ENCODE measurements around the gene SETD6. TPM values are rescaled to one million over a fixed set of nuclear protein-coding genes. Genes with fewer than 3 reads are reported as not detected.
A peak's percentile ranks its signal among the peaks of the same experiment; 100 is the strongest.

Gene SETD6, protein sequence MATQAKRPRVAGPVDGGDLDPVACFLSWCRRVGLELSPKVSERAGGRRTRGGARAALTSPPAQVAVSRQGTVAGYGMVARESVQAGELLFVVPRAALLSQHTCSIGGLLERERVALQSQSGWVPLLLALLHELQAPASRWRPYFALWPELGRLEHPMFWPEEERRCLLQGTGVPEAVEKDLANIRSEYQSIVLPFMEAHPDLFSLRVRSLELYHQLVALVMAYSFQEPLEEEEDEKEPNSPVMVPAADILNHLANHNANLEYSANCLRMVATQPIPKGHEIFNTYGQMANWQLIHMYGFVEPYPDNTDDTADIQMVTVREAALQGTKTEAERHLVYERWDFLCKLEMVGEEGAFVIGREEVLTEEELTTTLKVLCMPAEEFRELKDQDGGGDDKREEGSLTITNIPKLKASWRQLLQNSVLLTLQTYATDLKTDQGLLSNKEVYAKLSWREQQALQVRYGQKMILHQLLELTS
- total RNA-seq = 2.6 TPM

GRCh38 chr16:58515125-58515870 lies at the start of gene SETD6:
TSS of gene SETD6 (plus strand) at chr16:58515517. CDS start at chr16:58515538, 21 bp downstream.
- H3K36me3 ChIP-seq (ENCODE audit: control insufficient read depth in 3 of 3, insufficient read depth in 3 of 3, low read length in 3 of 3) = peaks cover 21 to 25% (median 24%) of the 10 kb centered on the region in 3 donors
- peak within 1 kb of the TSS; percentile 78 to 93 (median 88) for H3K9ac ChIP-seq (ENCODE audit: low read depth in 1 of 3, low read length in 3 of 3)
- peaks cover 11 to 27% (median 15%) of the 10 kb centered on the region in 3 donors for H3K4me1 ChIP-seq (ENCODE audit: control insufficient read depth in 3 of 3, insufficient read depth in 3 of 3, low read length in 3 of 3)
- peak within 1 kb of the TSS; percentile 91 to 95 (median 95) for H3K4me3 ChIP-seq (ENCODE audit: low read length in 3 of 3)
- no peaks in the 10 kb centered on the region for H3K27me3 ChIP-seq (ENCODE audit: control insufficient read depth in 3 of 3, insufficient read depth in 3 of 3, low read length in 3 of 3)
- H3K27ac ChIP-seq (ENCODE audit: low read depth, low read length) = peak within 1 kb of the TSS; percentile 91
- no peaks in the 10 kb centered on the region for H3K9me3 ChIP-seq (ENCODE audit: control insufficient read depth in 3 of 3, low read length in 3 of 3)

DNA sequence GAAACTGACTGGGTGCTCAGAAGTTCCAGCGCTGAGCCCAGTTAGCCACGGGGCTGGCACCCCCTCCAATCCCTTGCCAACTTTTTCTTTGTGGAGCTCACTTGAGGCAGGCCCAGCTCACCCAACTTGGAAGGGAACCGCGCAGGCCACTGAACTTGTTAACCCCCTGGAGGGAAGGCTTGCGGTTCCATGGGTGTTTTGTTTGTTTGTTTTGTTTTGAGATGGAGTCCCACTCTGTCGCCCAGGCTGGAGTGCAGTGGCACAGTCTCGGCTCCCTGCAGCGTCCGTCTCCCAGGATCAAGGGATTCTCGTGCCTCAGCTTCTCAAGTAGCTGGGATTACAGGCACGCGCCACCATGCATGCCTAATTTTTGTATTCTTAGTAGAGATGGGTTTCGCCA lies 49.5 kb upstream of the SETD6 start:
- Histone ChIP-seq H3K4me1 (ENCODE audit: control insufficient read depth in 3 of 3, insufficient read depth in 3 of 3, low read length in 3 of 3) (peaks cover 3 to 11% (median 10%) of the 10 kb centered on the region in 3 donors), H3K27ac (ENCODE audit: low read depth, low read length) (no peak overlapping the region), H3K27me3 (ENCODE audit: control insufficient read depth in 3 of 3, insufficient read depth in 3 of 3, low read length in 3 of 3) (peaks cover 45 to 56% (median 51%) of the 10 kb centered on the region in 3 donors), H3K4me3 (ENCODE audit: low read length in 3 of 3) (no peak overlapping the region), H3K36me3 (ENCODE audit: control insufficient read depth in 3 of 3, insufficient read depth in 3 of 3, low read length in 3 of 3) (no peaks in the 10 kb centered on the region), H3K9ac (ENCODE audit: low read depth in 1 of 3, low read length in 3 of 3) (no peak overlapping the region), H3K9me3 (ENCODE audit: control insufficient read depth in 3 of 3, low read length in 3 of 3) (no peaks in the 10 kb centered on the region)

DNA sequence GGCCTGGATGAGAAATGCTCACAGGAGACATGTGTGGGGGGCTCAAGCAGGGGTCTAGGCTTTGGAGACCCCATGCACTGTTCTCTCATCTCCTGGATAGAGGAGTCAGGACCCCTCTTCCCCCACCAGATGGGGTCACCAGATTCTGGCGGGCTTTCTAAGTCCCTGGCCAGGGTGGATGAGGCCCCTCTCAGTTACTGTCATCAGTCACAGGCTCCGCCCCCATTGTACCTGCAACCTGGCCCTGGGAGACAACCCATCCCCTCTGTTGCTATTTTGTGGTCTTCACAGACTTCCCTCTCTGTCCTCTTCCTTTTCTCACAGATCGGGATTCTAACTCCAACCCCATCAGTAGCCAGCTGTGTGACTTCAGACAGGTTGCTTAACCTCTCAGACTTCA lies 48.9 kb upstream of the SETD6 start:
- H3K9ac ChIP-seq (ENCODE audit: low read depth in 1 of 3, low read length in 3 of 3) = no peak overlapping the region
- no peak overlapping the region for H3K27ac ChIP-seq (ENCODE audit: low read depth, low read length)
- H3K4me1 ChIP-seq (ENCODE audit: control insufficient read depth in 3 of 3, insufficient read depth in 3 of 3, low read length in 3 of 3) = peaks cover 3 to 13% (median 10%) of the 10 kb centered on the region in 3 donors

DNA sequence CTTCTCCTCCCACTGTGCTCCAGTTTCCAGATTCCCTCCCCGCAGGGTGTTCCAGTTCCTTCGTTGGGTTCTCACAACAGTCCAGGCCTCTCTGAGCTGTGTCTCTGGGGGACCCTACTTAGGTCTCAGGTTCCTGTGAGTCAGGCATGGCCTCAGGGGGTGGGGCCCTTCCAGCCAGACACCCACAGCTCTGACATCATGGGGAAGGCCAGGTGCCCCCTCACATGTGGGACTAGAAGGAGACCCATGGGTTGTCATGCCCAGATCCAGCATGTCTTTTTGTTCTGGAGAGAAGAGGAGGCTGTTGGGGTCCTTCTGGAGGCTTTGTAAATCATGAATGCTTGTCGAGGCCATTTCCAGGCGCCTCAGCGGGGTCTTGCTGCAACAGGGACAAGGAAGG lies 47.4 kb upstream of the SETD6 start:
- H3K9ac ChIP-seq (ENCODE audit: low read depth in 1 of 3, low read length in 3 of 3) = no peak overlapping the region
- H3K4me3 ChIP-seq (ENCODE audit: low read length in 3 of 3) = no peak overlapping the region
- peaks cover 3 to 23% (median 10%) of the 10 kb centered on the region in 3 donors for H3K4me1 ChIP-seq (ENCODE audit: control insufficient read depth in 3 of 3, insufficient read depth in 3 of 3, low read length in 3 of 3)
- H3K27me3 ChIP-seq (ENCODE audit: control insufficient read depth in 3 of 3, insufficient read depth in 3 of 3, low read length in 3 of 3) = peaks cover 38 to 47% (median 41%) of the 10 kb centered on the region in 3 donors
- no peaks in the 10 kb centered on the region for H3K9me3 ChIP-seq (ENCODE audit: control insufficient read depth in 3 of 3, low read length in 3 of 3)
- no peaks in the 10 kb centered on the region for H3K36me3 ChIP-seq (ENCODE audit: control insufficient read depth in 3 of 3, insufficient read depth in 3 of 3, low read length in 3 of 3)
- no peak overlapping the region for H3K27ac ChIP-seq (ENCODE audit: low read depth, low read length)

More for the DNA sequence above, 48.9 kb upstream of the SETD6 start:
- no peaks in the 10 kb centered on the region for H3K9me3 ChIP-seq (ENCODE audit: control insufficient read depth in 3 of 3, low read length in 3 of 3)
- H3K27me3 ChIP-seq (ENCODE audit: control insufficient read depth in 3 of 3, insufficient read depth in 3 of 3, low read length in 3 of 3) = peaks cover 45 to 56% (median 51%) of the 10 kb centered on the region in 3 donors
- no peaks in the 10 kb centered on the region for H3K36me3 ChIP-seq (ENCODE audit: control insufficient read depth in 3 of 3, insufficient read depth in 3 of 3, low read length in 3 of 3)
- no peak overlapping the region for H3K4me3 ChIP-seq (ENCODE audit: low read length in 3 of 3)

GRCh38 chr16:58471209-58471975 lies 43.9 kb upstream of the SETD6 start:
- Histone ChIP-seq H3K4me1 (ENCODE audit: control insufficient read depth in 3 of 3, insufficient read depth in 3 of 3, low read length in 3 of 3) (peaks cover 0 to 17% (median 0%) of the 10 kb centered on the region in 3 donors), H3K4me3 (ENCODE audit: low read length in 3 of 3) (no peak overlapping the region), H3K27ac (ENCODE audit: low read depth, low read length) (no peak overlapping the region), H3K27me3 (ENCODE audit: control insufficient read depth in 3 of 3, insufficient read depth in 3 of 3, low read length in 3 of 3) (peaks cover 16 to 19% (median 18%) of the 10 kb centered on the region in 3 donors), H3K36me3 (ENCODE audit: control insufficient read depth in 3 of 3, insufficient read depth in 3 of 3, low read length in 3 of 3) (no peaks in the 10 kb centered on the region), H3K9me3 (ENCODE audit: control insufficient read depth in 3 of 3, low read length in 3 of 3) (no peaks in the 10 kb centered on the region), H3K9ac (ENCODE audit: low read depth in 1 of 3, low read length in 3 of 3) (no peak overlapping the region)

GRCh38 chr16:58472266-58472665 lies 43.1 kb upstream of the SETD6 start:
- peaks cover 8 to 12% (median 11%) of the 10 kb centered on the region in 3 donors for H3K27me3 ChIP-seq (ENCODE audit: control insufficient read depth in 3 of 3, insufficient read depth in 3 of 3, low read length in 3 of 3)
- no peaks in the 10 kb centered on the region for H3K9me3 ChIP-seq (ENCODE audit: control insufficient read depth in 3 of 3, low read length in 3 of 3)
- H3K4me1 ChIP-seq (ENCODE audit: control insufficient read depth in 3 of 3, insufficient read depth in 3 of 3, low read length in 3 of 3) = peaks cover 0 to 15% (median 0%) of the 10 kb centered on the region in 3 donors
- no peak overlapping the region for H3K4me3 ChIP-seq (ENCODE audit: low read length in 3 of 3)
- no peak overlapping the region for H3K27ac ChIP-seq (ENCODE audit: low read depth, low read length)
- no peak overlapping the region for H3K9ac ChIP-seq (ENCODE audit: low read depth in 1 of 3, low read length in 3 of 3)
- no peaks in the 10 kb centered on the region for H3K36me3 ChIP-seq (ENCODE audit: control insufficient read depth in 3 of 3, insufficient read depth in 3 of 3, low read length in 3 of 3)

- H3K4me1 ChIP-seq (ENCODE audit: control insufficient read depth in 3 of 3, insufficient read depth in 3 of 3, low read length in 3 of 3) = peaks cover 0 to 15% (median 0%) of the 10 kb centered on the region in 3 donors
- H3K9ac ChIP-seq (ENCODE audit: low read depth in 1 of 3, low read length in 3 of 3) = no peak overlapping the region
- H3K27ac ChIP-seq (ENCODE audit: low read depth, low read length) = no peak overlapping the region
- peaks cover 3 to 8% (median 6%) of the 10 kb centered on the region in 3 donors for H3K27me3 ChIP-seq (ENCODE audit: control insufficient read depth in 3 of 3, insufficient read depth in 3 of 3, low read length in 3 of 3)
- H3K36me3 ChIP-seq (ENCODE audit: control insufficient read depth in 3 of 3, insufficient read depth in 3 of 3, low read length in 3 of 3) = no peaks in the 10 kb centered on the region
- H3K4me3 ChIP-seq (ENCODE audit: low read length in 3 of 3) = no peak overlapping the region
- H3K9me3 ChIP-seq (ENCODE audit: control insufficient read depth in 3 of 3, low read length in 3 of 3) = no peaks in the 10 kb centered on the region
Measured at GRCh38 chr16:58472827-58473226, 42.5 kb upstream of the SETD6 start.

DNA sequence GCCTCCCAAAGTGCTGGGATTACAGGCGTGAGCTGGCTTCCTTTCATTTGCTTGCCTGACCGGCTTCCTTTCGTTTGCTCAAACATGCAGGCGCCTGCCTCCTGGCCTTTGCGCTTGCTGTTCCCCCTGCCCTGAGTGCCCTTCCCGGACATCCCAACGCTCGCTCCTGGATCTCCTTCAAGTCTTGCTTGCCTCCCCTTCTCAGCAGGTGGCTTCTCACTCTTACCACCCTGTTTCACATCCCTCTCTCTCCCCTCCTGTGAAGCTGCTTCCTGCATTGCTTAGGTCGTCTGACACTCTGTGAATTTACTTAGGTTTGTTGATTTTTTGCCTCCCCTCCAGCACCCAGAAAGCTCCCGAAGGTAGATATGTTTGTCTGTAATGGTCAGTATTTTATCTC lies 41.0 kb upstream of the SETD6 start:
- no peak overlapping the region for H3K9ac ChIP-seq (ENCODE audit: low read depth in 1 of 3, low read length in 3 of 3)
- no peak overlapping the region for H3K4me3 ChIP-seq (ENCODE audit: low read length in 3 of 3)
- peaks cover 0 to 15% (median 0%) of the 10 kb centered on the region in 3 donors for H3K4me1 ChIP-seq (ENCODE audit: control insufficient read depth in 3 of 3, insufficient read depth in 3 of 3, low read length in 3 of 3)
- H3K27me3 ChIP-seq (ENCODE audit: control insufficient read depth in 3 of 3, insufficient read depth in 3 of 3, low read length in 3 of 3) = no peaks in the 10 kb centered on the region
- no peaks in the 10 kb centered on the region for H3K9me3 ChIP-seq (ENCODE audit: control insufficient read depth in 3 of 3, low read length in 3 of 3)
- H3K27ac ChIP-seq (ENCODE audit: low read depth, low read length) = no peak overlapping the region
- no peaks in the 10 kb centered on the region for H3K36me3 ChIP-seq (ENCODE audit: control insufficient read depth in 3 of 3, insufficient read depth in 3 of 3, low read length in 3 of 3)

- H3K36me3 ChIP-seq (ENCODE audit: control insufficient read depth in 3 of 3, insufficient read depth in 3 of 3, low read length in 3 of 3) = no peaks in the 10 kb centered on the region
- H3K4me1 ChIP-seq (ENCODE audit: control insufficient read depth in 3 of 3, insufficient read depth in 3 of 3, low read length in 3 of 3) = peaks cover 0 to 15% (median 0%) of the 10 kb centered on the region in 3 donors
- H3K27me3 ChIP-seq (ENCODE audit: control insufficient read depth in 3 of 3, insufficient read depth in 3 of 3, low read length in 3 of 3) = no peaks in the 10 kb centered on the region
- no peak overlapping the region for H3K9ac ChIP-seq (ENCODE audit: low read depth in 1 of 3, low read length in 3 of 3)
- no peak overlapping the region for H3K4me3 ChIP-seq (ENCODE audit: low read length in 3 of 3)
- no peak overlapping the region for H3K27ac ChIP-seq (ENCODE audit: low read depth, low read length)
- H3K9me3 ChIP-seq (ENCODE audit: control insufficient read depth in 3 of 3, low read length in 3 of 3) = no peaks in the 10 kb centered on the region
Measured at GRCh38 chr16:58475091-58475619, 40.2 kb upstream of the SETD6 start.

All from skeletal muscle tissue (tissue), 4 donors.